ENCODE data around the gene NAB2.

DNA sequence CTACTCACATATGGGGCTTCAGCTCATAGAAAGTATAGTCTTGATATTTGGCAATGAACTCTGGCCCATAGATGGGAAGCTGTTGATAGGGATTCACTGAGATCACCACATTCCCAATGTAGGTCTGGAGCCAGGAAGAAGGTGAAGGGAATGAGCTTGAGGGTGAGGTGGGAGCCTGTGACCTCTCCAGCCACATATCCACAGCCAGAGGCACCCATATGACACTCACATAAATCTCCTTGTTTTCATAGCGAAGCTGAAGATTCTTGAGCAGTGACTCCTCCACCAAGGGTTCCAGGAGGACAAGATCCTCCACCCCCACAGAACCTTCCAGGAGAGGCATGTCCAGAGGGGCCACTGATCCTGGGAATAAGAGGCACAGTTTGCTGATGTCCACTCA, 40.9 kb upstream of the NAB2 start:
- TF ChIP-seq SP7 (tag by site-specific recombination; IDR thresholded peaks at IDR 0.05) (no peak), PRDM1 (tag by site-specific recombination; IDR thresholded peaks at IDR 0.05) (no peak), ZNF19 (tag by site-specific recombination; IDR thresholded peaks at IDR 0.05; ENCODE audit: low read depth) (no peak), ZNF335 (tag by site-specific recombination; conservative IDR thresholded peaks at IDR 0.05) (no peak), ZNF138 (tag by site-specific recombination; IDR thresholded peaks at IDR 0.05; ENCODE audit: borderline replicate concordance) (no peak), HOXA7 (CRISPR knock-in tag; IDR thresholded peaks at IDR 0.05; ENCODE audit: borderline replicate concordance) (no peak), ZNF549 (tag by site-specific recombination; IDR thresholded peaks at IDR 0.05) (no peak), ZFP37 (tag by site-specific recombination; IDR thresholded peaks at IDR 0.05) (no peak), YY1 (tag by site-specific recombination; IDR thresholded peaks at IDR 0.05) (no peak), ZSCAN16 (tag by site-specific recombination; IDR thresholded peaks at IDR 0.05) (no peak)
- TF ChIP-seq, protein P1, sequence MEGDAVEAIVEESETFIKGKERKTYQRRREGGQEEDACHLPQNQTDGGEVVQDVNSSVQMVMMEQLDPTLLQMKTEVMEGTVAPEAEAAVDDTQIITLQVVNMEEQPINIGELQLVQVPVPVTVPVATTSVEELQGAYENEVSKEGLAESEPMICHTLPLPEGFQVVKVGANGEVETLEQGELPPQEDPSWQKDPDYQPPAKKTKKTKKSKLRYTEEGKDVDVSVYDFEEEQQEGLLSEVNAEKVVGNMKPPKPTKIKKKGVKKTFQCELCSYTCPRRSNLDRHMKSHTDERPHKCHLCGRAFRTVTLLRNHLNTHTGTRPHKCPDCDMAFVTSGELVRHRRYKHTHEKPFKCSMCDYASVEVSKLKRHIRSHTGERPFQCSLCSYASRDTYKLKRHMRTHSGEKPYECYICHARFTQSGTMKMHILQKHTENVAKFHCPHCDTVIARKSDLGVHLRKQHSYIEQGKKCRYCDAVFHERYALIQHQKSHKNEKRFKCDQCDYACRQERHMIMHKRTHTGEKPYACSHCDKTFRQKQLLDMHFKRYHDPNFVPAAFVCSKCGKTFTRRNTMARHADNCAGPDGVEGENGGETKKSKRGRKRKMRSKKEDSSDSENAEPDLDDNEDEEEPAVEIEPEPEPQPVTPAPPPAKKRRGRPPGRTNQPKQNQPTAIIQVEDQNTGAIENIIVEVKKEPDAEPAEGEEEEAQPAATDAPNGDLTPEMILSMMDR (tag by site-specific recombination; IDR thresholded peaks at IDR 0.05), result no peak
- TF ChIP-seq, protein P2, sequence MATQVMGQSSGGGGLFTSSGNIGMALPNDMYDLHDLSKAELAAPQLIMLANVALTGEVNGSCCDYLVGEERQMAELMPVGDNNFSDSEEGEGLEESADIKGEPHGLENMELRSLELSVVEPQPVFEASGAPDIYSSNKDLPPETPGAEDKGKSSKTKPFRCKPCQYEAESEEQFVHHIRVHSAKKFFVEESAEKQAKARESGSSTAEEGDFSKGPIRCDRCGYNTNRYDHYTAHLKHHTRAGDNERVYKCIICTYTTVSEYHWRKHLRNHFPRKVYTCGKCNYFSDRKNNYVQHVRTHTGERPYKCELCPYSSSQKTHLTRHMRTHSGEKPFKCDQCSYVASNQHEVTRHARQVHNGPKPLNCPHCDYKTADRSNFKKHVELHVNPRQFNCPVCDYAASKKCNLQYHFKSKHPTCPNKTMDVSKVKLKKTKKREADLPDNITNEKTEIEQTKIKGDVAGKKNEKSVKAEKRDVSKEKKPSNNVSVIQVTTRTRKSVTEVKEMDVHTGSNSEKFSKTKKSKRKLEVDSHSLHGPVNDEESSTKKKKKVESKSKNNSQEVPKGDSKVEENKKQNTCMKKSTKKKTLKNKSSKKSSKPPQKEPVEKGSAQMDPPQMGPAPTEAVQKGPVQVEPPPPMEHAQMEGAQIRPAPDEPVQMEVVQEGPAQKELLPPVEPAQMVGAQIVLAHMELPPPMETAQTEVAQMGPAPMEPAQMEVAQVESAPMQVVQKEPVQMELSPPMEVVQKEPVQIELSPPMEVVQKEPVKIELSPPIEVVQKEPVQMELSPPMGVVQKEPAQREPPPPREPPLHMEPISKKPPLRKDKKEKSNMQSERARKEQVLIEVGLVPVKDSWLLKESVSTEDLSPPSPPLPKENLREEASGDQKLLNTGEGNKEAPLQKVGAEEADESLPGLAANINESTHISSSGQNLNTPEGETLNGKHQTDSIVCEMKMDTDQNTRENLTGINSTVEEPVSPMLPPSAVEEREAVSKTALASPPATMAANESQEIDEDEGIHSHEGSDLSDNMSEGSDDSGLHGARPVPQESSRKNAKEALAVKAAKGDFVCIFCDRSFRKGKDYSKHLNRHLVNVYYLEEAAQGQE (tag by site-specific recombination; IDR thresholded peaks at IDR 0.05), result no peak
